ENCODE measurements around the gene H6PD. TPM values are rescaled to one million over a fixed set of nuclear protein-coding genes. Genes with fewer than 3 reads are reported as not detected.

Gene H6PD
- total RNA-seq, 2 donors from 2014 or later: 9.3 to 12.8 TPM

GRCh38 chr1:9311479-9311878 is 76.9 kb downstream of the H6PD start:
- H3K36me3 Mint-ChIP-seq (ENCODE audit: low read depth): peaks cover 7% of the 10 kb centered on the region
- H3K9me3 Mint-ChIP-seq: no peaks in the 10 kb centered on the region
- no peak overlapping the region for H3K27ac Mint-ChIP-seq
- no peak for ATAC-seq (replicated peaks)
- H3K27me3 Mint-ChIP-seq: no peaks in the 10 kb centered on the region
- H3K4me1 Mint-ChIP-seq: peaks cover 16% of the 10 kb centered on the region
- no peak overlapping the region for H3K4me3 Mint-ChIP-seq

GRCh38 chr1:9312168-9312720 is 77.7 kb downstream of the H6PD start:
- H3K4me1 Mint-ChIP-seq: peaks cover 13% of the 10 kb centered on the region
- no peaks in the 10 kb centered on the region for H3K27me3 Mint-ChIP-seq
- no peak overlapping the region for H3K27ac Mint-ChIP-seq
- H3K36me3 Mint-ChIP-seq (ENCODE audit: low read depth): peaks cover 7% of the 10 kb centered on the region
- H3K4me3 Mint-ChIP-seq: no peak overlapping the region
- ATAC-seq (replicated peaks): no peak
- H3K9me3 Mint-ChIP-seq: no peaks in the 10 kb centered on the region

GRCh38 chr1:9313576-9313975 is 79.0 kb downstream of the H6PD start:
- Mint-ChIP-seq H3K4me1 (peaks cover 10% of the 10 kb centered on the region), H3K9me3 (no peaks in the 10 kb centered on the region), H3K36me3 (ENCODE audit: low read depth) (peaks cover 7% of the 10 kb centered on the region), H3K27ac (peak overlapping the region; percentile 96), H3K27me3 (no peaks in the 10 kb centered on the region), H3K4me3 (no peak overlapping the region)
- ATAC-seq (replicated peaks): no peak

- Mint-ChIP-seq H3K27ac (peak overlapping the region; percentile 96), H3K4me1 (peaks cover 10% of the 10 kb centered on the region), H3K9me3 (no peaks in the 10 kb centered on the region), H3K36me3 (ENCODE audit: low read depth) (peaks cover 7% of the 10 kb centered on the region), H3K4me3 (peak overlapping the region; percentile 75), H3K27me3 (no peaks in the 10 kb centered on the region)
- no peak for ATAC-seq (replicated peaks)
Observed at GRCh38 chr1:9314111-9314510, 79.5 kb downstream of the H6PD start.

GRCh38 chr1:9314711-9315379 is 80.3 kb downstream of the H6PD start:
- no peak for ATAC-seq (replicated peaks)
- no peaks in the 10 kb centered on the region for H3K27me3 Mint-ChIP-seq
- H3K27ac Mint-ChIP-seq: peak overlapping the region; percentile 96
- peak overlapping the region; percentile 75 for H3K4me3 Mint-ChIP-seq
- H3K9me3 Mint-ChIP-seq: no peaks in the 10 kb centered on the region
- peaks cover 10% of the 10 kb centered on the region for H3K4me1 Mint-ChIP-seq
- peaks cover 7% of the 10 kb centered on the region for H3K36me3 Mint-ChIP-seq (ENCODE audit: low read depth)

GRCh38 chr1:9315411-9316079 is 81.0 kb downstream of the H6PD start:
- Mint-ChIP-seq H3K4me1 (peaks cover 10% of the 10 kb centered on the region), H3K27me3 (no peaks in the 10 kb centered on the region), H3K9me3 (no peaks in the 10 kb centered on the region), H3K4me3 (peak overlapping the region; percentile 75), H3K36me3 (ENCODE audit: low read depth) (peaks cover 7% of the 10 kb centered on the region), H3K27ac (peak overlapping the region; percentile 96)
- ATAC-seq (replicated peaks): peak; percentile 85

- Mint-ChIP-seq H3K36me3 (ENCODE audit: low read depth) (peaks cover 7% of the 10 kb centered on the region), H3K9me3 (no peaks in the 10 kb centered on the region), H3K4me1 (peaks cover 10% of the 10 kb centered on the region), H3K27me3 (no peaks in the 10 kb centered on the region), H3K27ac (peak overlapping the region; percentile 96), H3K4me3 (peak overlapping the region; percentile 75)
- peak; percentile 44 for ATAC-seq (replicated peaks)
Observed at GRCh38 chr1:9316080-9316444, 81.5 kb downstream of the H6PD start.

GRCh38 chr1:9316512-9316911 is 81.9 kb downstream of the H6PD start:
- H3K36me3 Mint-ChIP-seq (ENCODE audit: low read depth): peaks cover 7% of the 10 kb centered on the region
- no peaks in the 10 kb centered on the region for H3K27me3 Mint-ChIP-seq
- peak overlapping the region; percentile 96 for H3K27ac Mint-ChIP-seq
- ATAC-seq (replicated peaks): no peak
- H3K4me3 Mint-ChIP-seq: peak overlapping the region; percentile 75
- no peaks in the 10 kb centered on the region for H3K9me3 Mint-ChIP-seq
- H3K4me1 Mint-ChIP-seq: peaks cover 10% of the 10 kb centered on the region

- peaks cover 10% of the 10 kb centered on the region for H3K4me1 Mint-ChIP-seq
- no peak for ATAC-seq (replicated peaks)
- no peaks in the 10 kb centered on the region for H3K27me3 Mint-ChIP-seq
- peaks cover 7% of the 10 kb centered on the region for H3K36me3 Mint-ChIP-seq (ENCODE audit: low read depth)
- H3K4me3 Mint-ChIP-seq: peak overlapping the region; percentile 1
- no peaks in the 10 kb centered on the region for H3K9me3 Mint-ChIP-seq
- peak overlapping the region; percentile 21 for H3K27ac Mint-ChIP-seq
Observed at GRCh38 chr1:9317072-9317471, 82.5 kb downstream of the H6PD start.

- no peaks in the 10 kb centered on the region for H3K9me3 Mint-ChIP-seq
- peaks cover 7% of the 10 kb centered on the region for H3K36me3 Mint-ChIP-seq (ENCODE audit: low read depth)
- H3K27me3 Mint-ChIP-seq: no peaks in the 10 kb centered on the region
- H3K4me3 Mint-ChIP-seq: no peak overlapping the region
- peaks cover 10% of the 10 kb centered on the region for H3K4me1 Mint-ChIP-seq
- ATAC-seq (replicated peaks): no peak
- H3K27ac Mint-ChIP-seq: peak overlapping the region; percentile 21
Observed at GRCh38 chr1:9317591-9318417, 83.2 kb downstream of the H6PD start.

- no peak overlapping the region for H3K4me3 Mint-ChIP-seq
- H3K27me3 Mint-ChIP-seq: no peaks in the 10 kb centered on the region
- peaks cover 10% of the 10 kb centered on the region for H3K4me1 Mint-ChIP-seq
- no peak for ATAC-seq (replicated peaks)
- H3K36me3 Mint-ChIP-seq (ENCODE audit: low read depth): peaks cover 7% of the 10 kb centered on the region
- H3K27ac Mint-ChIP-seq: no peak overlapping the region
- no peaks in the 10 kb centered on the region for H3K9me3 Mint-ChIP-seq
Observed at GRCh38 chr1:9319208-9319788, 84.7 kb downstream of the H6PD start.

GRCh38 chr1:9319789-9320519 is 85.4 kb downstream of the H6PD start:
- Mint-ChIP-seq H3K4me1 (peaks cover 10% of the 10 kb centered on the region), H3K9me3 (no peaks in the 10 kb centered on the region), H3K27me3 (no peaks in the 10 kb centered on the region), H3K27ac (no peak overlapping the region), H3K4me3 (no peak overlapping the region), H3K36me3 (ENCODE audit: low read depth) (peaks cover 7% of the 10 kb centered on the region)
- ATAC-seq (replicated peaks): no peak

Measured in activated T-helper 17 cell treated with anti-CD3 and anti-CD28 coated beads, Interleukin-2, amount 50 U/mL, for 72 hours (primary cell).